HG02588 (cell line): ENCODE data around the gene TIPARP.

ENCODE experiments used
- ATAC-seq: cut with Tn5 transposase; IDR thresholded peaks from one replicate; pipeline ENCODE4 v1.9.1; 2021; ENCODE audit warnings: mild to moderate bottlenecking, moderate library complexity; ENCODE audit not compliant: unreplicated experiment

TIPARP gene

DNA sequence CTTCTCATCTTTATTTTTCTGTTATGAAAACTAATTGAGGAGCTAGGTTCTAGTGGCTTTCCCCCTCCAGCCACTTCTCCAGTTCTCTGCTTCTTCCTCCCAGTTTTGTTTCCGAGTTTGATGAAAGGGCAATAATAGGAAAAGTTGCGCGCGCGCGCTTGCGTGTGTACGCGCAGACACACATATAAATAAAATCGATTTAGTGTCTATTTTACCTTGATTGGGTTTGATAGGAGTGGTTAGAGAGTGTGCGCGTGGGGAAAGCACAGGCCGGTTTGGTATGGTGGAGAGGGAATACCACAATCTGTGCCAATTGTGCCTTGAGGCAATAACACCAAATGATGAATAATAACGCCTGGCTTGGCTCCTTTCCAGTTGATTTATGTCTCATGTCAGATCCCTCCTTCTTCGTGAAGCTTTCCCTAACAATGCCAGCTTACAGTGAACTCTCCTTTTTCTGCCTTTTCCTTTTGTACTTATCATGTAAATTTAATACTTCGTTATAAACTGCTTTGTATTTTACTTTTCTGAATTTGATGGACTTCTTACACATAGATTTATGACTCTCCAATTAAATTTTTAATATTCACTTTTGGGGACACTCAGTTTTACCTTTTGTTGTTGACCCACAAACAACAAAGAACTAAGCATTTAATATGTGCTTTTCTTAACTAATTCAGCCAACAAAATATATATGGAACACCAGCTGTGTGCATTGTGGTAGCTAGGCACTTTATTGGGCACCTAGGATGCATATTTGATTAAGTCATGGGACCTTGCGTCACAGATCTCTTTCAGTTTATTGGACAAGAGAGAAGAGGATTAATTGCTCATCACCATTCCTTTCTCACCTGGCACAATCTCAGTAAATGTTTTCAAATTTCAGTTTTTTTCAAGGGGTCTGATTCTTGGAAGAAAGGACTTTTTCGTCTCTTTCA, 1.7 kb downstream of the TIPARP start:
- ATAC-seq = no peak

DNA sequence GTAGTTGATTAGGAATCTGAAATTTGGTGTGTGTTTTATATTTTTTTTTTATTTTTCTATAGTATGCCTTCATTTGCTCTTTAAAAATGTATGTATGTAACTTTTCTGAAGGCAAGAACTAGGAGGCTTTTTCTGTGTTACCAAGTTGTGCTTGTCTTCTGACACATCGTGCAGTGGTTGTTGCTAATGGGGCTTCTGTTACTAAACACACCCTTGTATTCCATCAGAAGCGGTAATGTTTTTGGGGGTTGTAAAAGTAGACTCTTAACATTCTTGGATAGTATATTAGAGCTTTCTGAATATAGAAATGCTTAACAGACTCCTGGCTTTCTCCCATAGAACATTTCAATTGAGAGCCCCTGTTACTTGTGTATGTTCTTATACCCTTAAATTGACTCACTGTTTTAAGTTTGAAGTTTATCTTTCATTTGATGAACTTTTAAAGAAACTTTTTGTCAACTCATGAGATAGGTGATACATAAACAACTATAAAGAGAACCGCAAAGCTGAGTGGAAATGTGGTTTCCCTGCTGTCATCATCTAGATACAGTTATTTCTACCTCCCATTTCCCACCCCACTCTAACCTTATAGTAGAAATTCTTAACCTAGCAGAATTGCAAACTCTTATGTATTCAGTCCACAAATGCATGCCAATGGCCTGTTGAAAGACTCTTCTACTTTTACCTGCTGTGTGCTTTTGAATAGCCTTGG, 2.5 kb downstream of the TIPARP start:
- no peak for ATAC-seq

GRCh38 chr3:156677536-156677935, 3.1 kb downstream of the TIPARP start:
- ATAC-seq = no peak

GRCh38 chr3:156678197-156678596, 3.8 kb downstream of the TIPARP start:
- ATAC-seq = no peak

DNA sequence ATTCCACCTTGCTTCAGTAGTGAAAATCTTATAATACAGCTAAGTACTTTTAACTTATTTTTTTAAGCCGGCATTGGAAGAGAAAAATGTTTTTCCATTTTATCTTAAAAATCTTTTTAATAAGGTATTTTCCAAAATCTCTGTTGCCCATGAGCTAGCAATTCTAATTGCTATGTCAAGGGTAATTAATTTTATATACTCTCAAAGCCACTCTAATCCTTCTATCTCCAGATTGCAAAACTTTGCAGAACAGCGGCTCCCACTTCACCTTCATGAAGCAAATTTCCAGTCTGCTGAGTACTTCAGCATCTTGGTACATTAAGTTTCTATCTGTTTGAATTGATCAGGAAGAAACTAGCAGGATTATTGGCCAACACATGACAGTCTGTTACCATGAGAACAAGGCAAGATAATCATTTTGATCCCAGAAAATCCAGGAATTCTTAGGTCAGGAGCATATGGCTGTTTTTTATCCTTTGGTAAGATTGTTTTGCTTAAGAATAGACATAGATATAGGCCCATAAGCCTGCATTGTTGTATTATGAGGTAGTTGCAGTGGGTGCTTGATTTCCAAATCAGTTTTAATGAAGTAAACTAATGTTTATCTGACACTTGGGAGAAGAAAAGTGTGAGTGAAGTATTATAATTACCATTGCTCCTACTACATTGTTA, 6.0 kb downstream of the TIPARP start:
- ATAC-seq = no peak

DNA sequence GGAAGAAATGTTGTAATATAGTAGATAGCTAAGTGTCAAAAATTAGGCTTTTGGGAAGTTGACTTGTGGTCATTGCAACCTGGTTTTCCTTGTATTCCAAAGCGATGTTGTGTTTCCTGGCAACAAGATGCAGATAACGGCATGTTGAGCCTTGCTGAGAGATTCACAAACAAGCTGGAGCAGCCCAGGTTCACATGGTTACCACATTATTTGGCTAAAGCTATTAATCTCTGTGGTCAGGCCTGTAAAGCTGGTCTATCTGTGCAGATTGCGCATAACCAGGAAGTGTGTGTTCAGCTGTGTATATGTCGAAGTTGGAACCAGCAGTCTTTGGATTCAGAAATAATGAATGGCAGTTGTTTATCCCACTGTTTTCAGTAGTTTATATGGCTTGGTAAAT, 6.6 kb downstream of the TIPARP start:
- ATAC-seq = peak; percentile 71

GRCh38 chr3:156682501-156682900, 8.1 kb downstream of the TIPARP start:
- ATAC-seq = no peak

DNA sequence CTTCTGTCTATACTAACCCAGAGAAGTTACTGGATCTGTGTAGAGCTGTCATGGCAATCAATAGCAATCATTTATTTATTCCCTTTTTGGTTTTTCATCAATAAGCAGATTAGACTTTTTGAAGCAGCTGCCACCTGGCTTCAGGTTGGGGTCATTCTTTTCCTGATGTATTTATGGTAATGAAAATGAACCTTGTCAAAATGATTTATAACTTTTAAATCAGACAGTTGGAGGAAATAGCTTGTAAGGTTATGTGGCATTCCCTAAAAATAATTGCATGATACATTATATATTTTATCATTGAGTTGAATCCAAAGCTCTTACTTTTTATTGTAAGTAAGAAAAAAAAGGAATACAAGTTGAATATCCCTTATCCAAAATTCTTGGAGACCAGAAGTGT, 8.6 kb downstream of the TIPARP start:
- no peak for ATAC-seq

GRCh38 chr3:156685198-156685597, 10.8 kb downstream of the TIPARP start:
- ATAC-seq = no peak

DNA sequence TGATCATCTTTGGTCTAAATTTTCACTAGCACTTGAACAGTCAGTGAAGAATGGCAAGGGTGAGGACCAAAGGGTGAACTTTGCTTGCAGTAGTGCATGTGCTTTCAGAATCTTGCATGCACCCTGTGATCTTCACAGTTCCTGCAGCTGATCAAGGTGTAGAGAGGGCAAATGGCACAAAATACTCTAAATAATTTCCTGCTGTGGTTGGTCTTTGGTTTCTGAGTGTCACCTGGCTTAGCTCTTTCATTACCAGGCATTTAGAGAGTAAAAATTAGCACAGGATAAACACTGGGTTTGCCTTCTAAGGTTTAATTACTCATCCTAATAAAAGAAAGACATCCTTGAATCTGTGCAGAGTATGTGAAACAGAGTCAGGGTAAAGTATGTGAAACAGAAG, 11.4 kb downstream of the TIPARP start:
- no peak for ATAC-seq

DNA sequence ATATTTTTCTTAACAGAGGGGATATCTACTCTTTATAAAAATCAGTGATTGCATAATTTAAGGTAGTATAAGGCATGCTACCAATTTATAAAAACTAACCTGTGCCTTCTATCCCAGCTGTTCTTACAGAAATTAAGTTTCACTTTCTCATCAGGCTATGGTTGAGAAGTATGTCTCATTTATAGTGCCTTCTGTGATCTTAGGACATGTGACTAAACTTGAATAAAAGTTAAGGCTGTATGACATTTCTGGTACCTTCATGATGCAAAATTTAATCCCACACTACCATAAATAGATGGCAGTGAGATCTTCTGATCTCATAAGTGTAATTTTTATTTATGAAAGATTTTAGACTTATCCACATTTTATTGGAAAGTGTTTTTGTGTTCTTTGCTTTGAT, 12.6 kb downstream of the TIPARP start:
- peak; percentile 36 for ATAC-seq

DNA sequence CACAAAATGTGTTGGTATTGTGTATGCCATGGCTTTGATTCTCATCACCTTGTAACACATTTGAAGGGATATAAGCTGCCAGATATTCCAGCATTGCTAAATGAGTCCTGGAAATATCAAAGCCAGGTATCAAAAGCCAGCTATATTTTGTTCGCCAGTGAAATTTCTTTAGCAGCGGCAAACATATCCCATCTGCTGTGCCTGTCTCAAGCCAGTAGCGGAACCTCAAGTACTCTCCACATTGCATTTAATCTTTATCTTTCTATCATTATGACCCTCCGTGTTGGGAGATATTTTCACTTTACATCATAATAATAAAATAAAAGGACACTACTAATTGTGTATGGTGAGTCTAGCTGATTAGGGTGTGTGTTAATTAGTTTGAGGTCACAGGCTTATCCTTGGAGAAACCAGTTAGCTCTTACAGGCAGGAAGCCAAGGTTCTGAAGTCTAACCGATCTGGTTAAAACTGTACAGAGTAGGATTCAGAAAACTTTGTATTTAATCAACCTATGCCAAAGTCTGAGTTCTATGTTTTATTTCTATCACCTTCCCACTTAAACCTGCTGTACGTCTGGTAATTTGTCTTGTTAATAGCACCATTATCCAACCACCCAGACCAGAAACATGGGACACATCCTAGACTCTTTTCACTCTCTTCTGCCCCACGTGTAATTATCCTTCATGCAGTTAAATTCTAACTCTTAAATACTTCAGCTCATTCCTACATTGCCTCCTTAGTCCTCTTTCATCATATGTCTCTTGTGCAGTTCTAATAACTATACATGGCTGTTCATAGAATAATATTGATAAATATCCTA, 14.5 kb downstream of the TIPARP start:
- no peak for ATAC-seq

- ATAC-seq = no peak
Observed at GRCh38 chr3:156689608-156690007, 15.2 kb downstream of the TIPARP start.

- no peak for ATAC-seq
Observed at GRCh38 chr3:156691920-156692319, 17.5 kb downstream of the TIPARP start.

- ATAC-seq = no peak
Observed at GRCh38 chr3:156693166-156693565, 18.8 kb downstream of the TIPARP start.

DNA sequence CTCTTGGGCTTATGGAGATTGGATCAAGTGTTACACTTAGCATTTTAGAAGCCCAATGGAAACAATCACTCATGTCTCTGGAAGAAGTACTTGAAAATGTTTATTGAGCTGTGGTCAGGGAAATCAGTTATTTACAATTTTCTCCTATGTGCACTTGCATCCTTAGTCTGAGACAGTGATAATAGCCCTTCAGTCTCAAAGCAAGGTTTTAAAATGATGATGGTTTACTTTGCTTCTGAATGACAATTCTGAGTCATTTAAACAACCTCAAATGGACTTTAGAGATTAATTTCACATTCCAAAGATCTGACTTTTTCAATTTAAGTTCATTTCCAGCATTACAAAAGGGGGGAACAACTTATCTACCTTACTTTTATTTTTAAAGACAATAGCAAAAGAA, 20.1 kb downstream of the TIPARP start:
- no peak for ATAC-seq

GRCh38 chr3:156702367-156702766, 28.0 kb downstream of the TIPARP start:
- no peak for ATAC-seq

DNA sequence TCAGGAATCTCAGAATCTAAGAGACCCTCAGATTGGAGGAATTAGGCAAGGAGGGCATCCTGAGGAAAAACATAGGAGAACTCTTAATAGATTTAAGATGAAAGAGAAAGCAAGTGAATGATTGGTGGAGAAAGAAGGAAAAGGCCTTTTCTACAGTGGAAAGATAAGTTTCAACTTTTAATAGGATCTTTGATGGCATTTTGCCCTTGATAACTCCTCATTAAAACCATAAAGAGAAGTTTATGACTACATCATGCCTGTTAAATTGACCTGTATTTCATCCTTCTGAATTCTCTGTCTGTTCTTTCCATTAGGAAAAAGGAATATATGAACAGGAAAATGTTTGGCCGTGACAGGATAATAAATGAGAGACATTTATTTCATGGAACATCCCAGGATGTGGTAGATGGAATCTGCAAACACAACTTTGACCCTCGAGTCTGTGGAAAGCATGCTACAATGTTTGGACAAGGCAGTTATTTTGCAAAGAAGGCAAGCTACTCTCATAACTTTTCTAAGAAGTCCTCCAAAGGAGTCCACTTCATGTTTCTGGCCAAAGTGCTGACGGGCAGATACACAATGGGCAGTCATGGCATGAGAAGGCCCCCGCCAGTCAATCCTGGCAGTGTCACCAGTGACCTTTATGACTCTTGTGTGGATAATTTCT, 30.1 kb downstream of the TIPARP start:
- ATAC-seq = no peak

DNA sequence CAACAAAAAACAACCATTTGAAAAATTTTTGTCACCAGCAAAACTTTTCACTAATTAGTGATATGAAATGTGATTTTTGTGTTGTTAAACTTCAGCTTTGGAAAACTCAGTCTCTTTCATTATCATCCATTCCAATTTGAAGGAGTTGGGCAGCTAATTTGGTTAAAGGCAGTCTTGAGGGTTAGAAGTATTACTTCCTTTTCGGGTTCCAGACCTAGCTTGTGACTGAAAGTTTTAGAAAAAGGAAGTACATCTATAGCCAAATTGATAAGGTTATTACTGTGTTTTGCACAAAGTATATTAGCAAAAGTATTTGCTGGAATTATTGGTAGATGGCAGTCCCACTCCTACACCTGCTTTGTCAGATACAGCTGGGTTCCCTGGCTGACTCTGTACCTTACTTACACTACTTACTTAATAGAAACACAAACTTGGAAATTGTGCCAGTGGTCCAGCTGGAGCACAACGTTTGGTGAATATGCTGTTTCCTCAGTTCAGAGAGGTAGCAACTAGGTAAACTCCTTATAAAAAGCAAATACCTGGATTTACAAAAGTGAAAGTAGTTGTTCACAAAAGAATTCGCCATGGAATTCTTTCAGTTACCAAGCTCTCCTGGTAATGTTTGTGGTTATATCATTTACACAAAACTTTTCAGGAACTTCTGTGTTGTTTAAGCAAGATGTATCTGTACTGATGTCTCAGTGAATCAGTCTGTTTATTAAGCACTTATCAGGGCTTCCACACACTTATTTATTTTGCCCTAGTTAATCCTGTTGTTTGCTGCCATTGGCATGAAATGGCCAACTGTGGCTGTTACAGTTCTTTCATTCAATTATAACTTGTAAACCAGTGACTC, 31.6 kb downstream of the TIPARP start:
- peak; percentile 68 for ATAC-seq
